Dedifferentiated amniotic fluid mesenchymal stem cell (primary cell): ENCODE measurements around the gene EARS2.
"Not testable (repeated sequence)": the region's sequence is repeated elsewhere in the genome, so short reads cannot be mapped to it uniquely, and the experiment has no call there.

ENCODE experiments used
- DNase-seq: peaks from one replicate; pipeline ENCODE4 v3.0.0-alpha.2; 2016; ENCODE audit errors: extremely low spot score

The EARS2 gene

GRCh38 chr16:23527961-23528643 lies 29.0 kb downstream of the EARS2 start:
- DNase-seq, result no peak

DNA sequence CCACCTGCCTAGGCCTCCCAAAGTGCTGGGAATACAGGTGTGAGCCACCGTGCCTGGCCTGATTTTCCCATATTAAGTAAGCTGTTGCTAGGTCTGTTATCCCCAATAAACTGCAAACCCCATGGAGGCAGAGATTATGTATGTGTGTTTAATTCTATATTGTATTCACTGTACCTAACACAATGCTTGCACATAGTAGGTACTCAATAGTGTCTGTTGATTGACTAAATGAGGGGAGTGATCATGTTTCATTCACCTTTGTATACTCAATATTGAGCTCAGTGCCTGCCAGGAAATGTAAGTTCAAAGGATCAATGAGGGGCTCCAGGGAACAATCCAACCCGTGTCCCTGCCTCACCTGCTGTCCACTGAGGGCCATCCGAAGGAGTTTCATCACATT lies 32.3 kb downstream of the EARS2 start:
- DNase-seq, result no peak

- DNase-seq, result no peak
Observed at GRCh38 chr16:23523876-23524385, 33.2 kb downstream of the EARS2 start.

DNA sequence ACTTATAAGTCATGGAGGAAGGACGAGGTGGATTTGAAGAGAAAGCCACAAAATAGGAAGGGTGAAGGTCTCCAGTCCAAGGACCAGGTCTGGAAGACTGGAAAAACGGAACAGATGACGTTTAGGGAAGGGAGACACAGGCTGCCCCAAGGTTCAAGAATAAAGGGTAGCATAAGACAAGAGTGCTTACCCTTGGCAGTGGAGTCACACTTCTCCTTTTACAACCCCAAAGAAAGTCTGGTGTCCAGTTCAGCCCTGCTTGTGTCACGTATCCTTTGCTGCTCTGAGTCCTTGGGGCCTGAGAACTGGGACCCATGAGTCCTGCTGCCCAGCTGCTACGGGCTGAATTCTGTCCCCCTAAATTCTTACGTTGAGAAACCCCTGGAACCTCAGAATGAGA lies 33.8 kb downstream of the EARS2 start:
- no peak for DNase-seq

GRCh38 chr16:23521965-23522364 lies 35.2 kb downstream of the EARS2 start:
- DNase-seq, result no peak

GRCh38 chr16:23521037-23521743 lies 36.0 kb downstream of the EARS2 start:
- no peak for DNase-seq

DNA sequence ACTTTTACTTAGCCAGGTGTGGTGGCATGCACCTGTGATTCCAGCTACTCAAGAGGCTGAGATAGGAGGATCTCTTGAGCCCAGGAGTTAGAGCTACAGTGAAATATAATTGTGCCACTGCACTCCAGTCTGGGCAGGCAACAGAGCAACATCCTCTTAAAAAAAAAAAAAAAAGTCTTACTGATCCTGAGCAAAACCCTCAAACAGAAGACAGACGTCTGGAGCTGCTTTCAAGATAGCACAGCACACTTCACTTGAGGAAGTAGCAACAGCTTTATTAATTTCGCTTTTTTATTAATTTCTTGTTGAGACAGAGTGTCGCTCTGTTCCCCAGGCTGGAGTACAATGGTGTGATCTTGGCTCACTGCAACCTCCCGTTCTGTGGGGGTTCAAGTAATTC lies 36.6 kb downstream of the EARS2 start:
- DNase-seq, result no peak

DNA sequence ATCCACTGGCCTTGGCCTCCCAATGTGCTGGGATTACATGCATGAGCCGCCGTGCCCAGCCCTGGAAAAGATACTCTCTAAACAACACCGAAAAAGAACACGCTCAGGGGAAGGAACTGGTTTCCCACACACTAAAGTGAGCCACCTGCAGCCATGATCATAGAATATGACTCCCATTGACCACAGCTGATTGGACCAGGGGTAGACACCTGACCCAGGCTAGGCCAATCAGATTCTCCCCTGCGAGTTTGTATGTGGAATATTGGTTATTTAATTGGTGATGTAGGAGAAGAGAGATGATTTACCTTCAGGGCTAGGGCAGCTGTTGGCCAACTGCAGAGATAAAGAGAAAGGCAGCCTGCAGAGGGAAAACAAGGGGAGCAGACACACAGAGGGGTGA lies 37.9 kb downstream of the EARS2 start:
- DNase-seq, result no peak

GRCh38 chr16:23518435-23518891 lies 38.7 kb downstream of the EARS2 start:
- no peak for DNase-seq

DNA sequence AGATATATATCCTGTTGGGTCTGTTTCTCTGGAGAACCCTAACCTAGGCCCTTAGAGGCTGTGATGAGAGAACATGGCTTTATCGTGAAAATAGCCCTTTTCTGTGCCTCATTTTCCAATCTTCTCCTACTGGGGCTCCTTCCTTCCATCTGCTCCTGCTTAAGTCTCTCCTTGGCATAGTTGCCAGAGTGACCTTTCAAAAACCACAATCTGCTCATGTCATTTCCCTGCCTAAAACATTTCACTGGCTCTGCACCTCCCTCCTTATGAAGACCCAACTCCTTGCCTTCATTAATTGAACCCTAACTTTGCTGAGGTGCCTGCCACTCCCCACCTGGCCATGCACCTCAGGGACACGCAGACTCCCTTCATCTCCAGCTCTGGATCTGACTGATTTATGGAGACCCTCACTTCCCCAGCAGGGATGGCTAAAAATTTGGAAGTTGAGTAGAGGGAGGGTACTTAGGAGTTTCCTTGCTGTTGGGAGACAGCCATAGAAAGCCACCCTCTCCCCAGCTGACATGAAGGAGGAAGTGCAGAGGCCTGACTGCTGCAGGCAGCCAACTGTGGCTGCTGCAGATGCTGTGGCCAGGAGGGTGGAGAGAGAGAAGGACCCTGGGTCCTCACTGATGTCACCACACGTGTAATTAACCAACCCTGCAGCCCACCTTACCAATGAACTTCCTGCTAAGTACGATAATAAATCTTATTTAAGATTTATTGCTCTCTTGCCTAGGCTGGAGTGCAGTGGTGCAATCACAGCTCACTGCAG lies 40.6 kb downstream of the EARS2 start:
- no peak for DNase-seq

DNA sequence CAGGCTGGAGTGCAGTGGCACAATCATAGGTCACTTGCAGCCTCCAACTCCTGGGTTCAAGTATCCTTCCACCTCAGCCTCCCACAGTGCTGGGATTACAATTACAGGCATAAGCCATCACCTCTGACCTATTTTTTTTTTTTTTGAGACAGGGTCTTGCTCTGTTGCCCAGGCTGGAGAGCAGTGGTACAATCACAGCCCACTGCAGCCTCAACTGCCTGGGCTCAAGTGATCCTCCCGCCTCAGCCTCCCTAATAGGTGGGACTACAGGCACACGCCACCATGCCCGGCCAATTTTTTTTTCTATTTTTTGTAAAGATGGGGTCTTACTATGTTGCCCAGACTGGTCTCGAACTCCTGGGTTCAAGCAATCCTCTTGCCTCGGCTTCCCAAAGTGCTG lies 41.3 kb downstream of the EARS2 start:
- no peak for DNase-seq

DNA sequence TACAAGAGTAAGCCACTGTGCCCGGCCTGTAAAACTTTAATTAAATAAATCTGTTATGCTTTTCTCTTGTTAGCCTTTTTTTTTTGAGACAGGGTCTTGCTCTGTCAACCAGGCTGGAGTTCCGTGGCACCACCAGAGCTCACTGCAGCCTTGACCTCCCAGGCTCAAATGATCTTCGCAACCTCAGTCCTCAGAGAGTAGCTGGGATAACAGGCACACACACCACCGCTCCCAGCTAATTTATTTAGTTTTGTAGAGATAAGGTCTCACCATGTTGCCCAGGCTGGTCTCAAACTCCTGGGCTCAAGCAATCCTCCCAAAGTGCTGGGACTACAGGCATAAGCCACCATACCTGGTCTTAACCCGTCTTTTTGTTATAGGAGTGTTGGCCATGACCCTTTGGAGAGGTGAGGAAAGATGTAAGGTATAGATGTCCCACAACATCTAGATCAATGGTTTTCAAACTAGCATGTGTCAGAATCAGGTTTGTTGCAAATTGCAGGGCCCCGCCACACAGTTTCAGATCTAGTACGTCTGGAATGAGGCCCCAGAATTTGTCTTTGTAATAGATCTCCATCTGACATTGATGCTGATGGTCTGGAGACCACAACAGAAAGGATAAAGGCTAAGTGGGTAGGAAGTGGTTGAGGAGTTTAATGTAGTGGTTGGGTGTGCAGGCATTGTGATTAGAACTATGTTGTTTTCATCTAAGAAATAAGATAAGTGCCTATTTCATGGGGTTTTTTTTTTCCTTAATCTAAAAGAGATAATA lies 42.6 kb downstream of the EARS2 start:
- no peak for DNase-seq

DNA sequence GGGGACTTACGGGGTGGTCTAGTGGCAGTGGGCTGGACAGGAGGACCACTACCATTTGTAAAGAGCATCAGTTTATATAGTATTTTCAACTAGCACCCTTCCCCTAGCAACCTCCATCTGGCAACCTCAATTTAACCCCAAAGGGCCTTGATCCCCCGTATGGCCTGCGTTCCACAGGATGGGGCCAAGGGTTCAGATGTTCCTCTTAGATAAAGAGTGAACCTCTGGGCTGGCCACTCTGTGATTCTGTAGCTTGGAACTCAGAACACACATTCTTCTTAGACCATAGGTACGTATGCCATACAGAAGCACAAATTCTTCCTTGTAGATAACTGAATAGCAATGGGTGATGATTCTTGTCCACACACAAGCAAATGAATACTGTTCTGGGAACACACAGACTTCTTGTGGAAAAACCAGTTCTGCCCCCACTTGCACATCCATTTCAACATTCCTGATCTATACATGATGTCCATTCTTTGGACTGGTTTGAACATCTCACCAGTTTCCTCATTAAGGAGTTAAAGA lies 44.9 kb downstream of the EARS2 start:
- no peak for DNase-seq

GRCh38 chr16:23511731-23512130 lies 45.4 kb downstream of the EARS2 start:
- DNase-seq, result no peak

- not testable (repeated sequence) for DNase-seq
Observed at GRCh38 chr16:23510915-23511270, 46.3 kb downstream of the EARS2 start.

GRCh38 chr16:23510164-23510914 lies 46.8 kb downstream of the EARS2 start, which contains the start of gene GGA2:
Gene GGA2 (minus strand): TSS chr16:23510494. CDS start chr16:23510411, 83 bp downstream.
- peak; percentile 46 for DNase-seq

DNA sequence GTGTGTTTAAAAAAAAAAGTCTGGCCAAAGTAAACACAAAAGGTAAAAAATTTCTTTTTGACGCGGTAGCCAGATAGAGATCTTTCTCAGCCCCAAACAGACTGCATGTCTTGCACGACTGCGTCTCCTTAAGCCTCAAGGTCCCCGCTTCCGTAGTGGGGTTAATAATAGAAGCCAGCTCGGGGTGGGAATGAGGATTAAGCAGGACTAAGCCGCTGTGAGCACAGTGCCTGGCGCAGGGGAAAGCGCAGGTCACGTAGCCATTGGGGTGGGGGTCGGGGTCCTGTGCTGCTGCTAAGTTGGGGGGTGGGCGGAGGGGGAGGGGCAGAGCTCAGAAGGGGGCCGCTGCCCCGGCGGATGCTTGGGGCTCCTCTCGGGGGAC lies 47.4 kb downstream of the EARS2 start:
- no peak for DNase-seq

- DNase-seq, result no peak
Observed at GRCh38 chr16:23509441-23509754, 47.8 kb downstream of the EARS2 start.

DNA sequence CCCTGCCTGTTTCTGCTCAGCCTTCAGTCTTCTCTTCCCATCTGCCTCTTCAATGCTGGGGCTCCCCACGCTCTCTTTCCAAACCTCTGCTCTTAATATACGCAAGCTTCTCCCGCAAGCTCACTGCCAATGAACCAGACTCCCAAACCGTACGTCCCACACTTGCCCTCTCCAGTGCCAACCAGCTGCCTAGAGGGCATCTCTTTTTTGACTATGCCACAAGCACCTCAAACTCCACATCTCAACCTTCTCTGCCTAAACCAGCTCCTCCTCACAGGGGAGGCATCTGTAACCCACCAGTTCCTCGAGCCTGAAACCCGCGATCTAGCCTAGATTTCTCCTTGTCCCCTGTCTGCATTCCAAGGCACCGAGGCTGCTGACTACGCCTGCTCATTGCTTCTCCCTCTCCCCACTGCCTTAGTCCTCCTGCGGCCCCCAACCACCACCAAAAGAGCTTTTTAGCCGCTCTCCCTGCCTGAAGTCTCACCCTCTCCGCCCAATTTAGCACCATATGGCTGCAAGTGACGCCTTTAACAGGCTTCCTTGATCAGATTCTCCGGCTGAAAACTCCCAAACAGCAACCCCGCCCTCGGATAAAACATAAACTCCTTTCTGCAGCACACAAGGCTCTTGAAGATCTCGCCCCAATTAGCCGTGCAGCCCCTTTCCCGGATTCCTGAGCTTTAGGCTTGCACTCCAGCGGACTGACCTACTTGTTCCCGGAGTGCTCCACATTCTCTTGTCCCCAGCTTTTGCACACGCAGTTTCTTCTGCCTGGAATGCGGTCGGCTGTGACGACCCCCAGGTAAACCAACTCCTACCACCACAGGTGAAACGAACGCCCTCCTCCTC lies 48.3 kb downstream of the EARS2 start:
- DNase-seq, result peak; percentile 16

DNA sequence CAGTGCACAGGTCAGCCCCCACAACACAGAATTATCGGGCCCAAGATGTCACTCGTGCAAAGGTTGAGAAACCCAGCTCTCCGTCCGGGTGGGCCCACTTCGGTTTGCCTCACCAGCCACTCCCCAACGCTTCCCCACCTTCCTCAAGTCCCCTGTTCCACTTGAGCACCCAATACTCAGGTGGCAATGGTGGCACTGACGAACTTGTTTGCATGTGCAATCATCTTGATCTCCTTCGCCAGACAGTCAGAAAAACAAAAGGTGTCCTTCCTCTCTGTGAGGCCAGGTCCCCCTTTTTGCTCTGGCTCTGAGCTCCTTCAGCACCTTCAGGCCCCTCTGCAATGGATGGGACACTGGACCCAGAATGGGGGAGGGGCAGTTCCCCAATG lies 50.5 kb downstream of the EARS2 start:
- DNase-seq, result no peak
